ENCODE measurements around the gene BPHL. TPM values are rescaled to one million over a fixed set of nuclear protein-coding genes. Genes with fewer than 3 reads are reported as not detected.

The BPHL gene
- total and polyA plus RNA-seq, 4 donors = 6.0 to 14.9 (median 13.0) TPM

- H3K27ac ChIP-seq (ENCODE audit: low read depth in 1 of 2, low read length in 1 of 2) = peak overlapping the region; percentile 98 to 100
- peaks cover 0 to 11% (median 1%) of the 10 kb centered on the region in 4 donors for H3K36me3 ChIP-seq (ENCODE audit: control insufficient read depth in 4 of 4, insufficient read depth in 4 of 4, low read length in 4 of 4)
- peak overlapping the region; percentile 67 for H3K4me3 ChIP-seq
- H3K9me3 ChIP-seq (ENCODE audit: control insufficient read depth in 4 of 4, insufficient read depth in 3 of 4, low read length in 3 of 4) = no peaks in the 10 kb centered on the region
- no peaks in the 10 kb centered on the region for H3K27me3 ChIP-seq (ENCODE audit: control insufficient read depth in 3 of 3, insufficient read depth in 3 of 3, low read length in 2 of 3)
- 25 to 26% methylated on average over 19 of the region's 19 CpGs for WGBS, 2 donors
- H3K9ac ChIP-seq (ENCODE audit: insufficient read depth in 1 of 2, low read length in 2 of 2) = peak overlapping the region; percentile 86 to 87
- peaks cover 0 to 13% (median 4%) of the 10 kb centered on the region in 5 donors for H3K4me1 ChIP-seq (ENCODE audit: control insufficient read depth in 5 of 5, insufficient read depth in 5 of 5, low read length in 5 of 5)
- peak in 2 of 3 donors; percentile 50 to 71 for DNase-seq
- ATAC-seq (ENCODE audit: insufficient read depth, low FRiP score) = peak; percentile 25
- no peak for TF ChIP-seq CTCF (IDR thresholded peaks at IDR 0.05; ENCODE audit: control extremely low read depth, extremely low read depth)
Measured at GRCh38 chr6:3119040-3119723, 671 bp downstream of the BPHL start.

- Histone ChIP-seq H3K27ac (ENCODE audit: low read depth in 1 of 2, low read length in 1 of 2) (no peak overlapping the region), H3K27me3 (ENCODE audit: control insufficient read depth in 3 of 3, insufficient read depth in 3 of 3, low read length in 2 of 3) (no peaks in the 10 kb centered on the region), H3K9ac (ENCODE audit: insufficient read depth in 1 of 2, low read length in 2 of 2) (no peak overlapping the region), H3K36me3 (ENCODE audit: control insufficient read depth in 4 of 4, insufficient read depth in 4 of 4, low read length in 4 of 4) (no peaks in the 10 kb centered on the region), H3K4me3 (no peak overlapping the region), H3K4me1 (ENCODE audit: control insufficient read depth in 5 of 5, insufficient read depth in 5 of 5, low read length in 5 of 5) (peaks cover 0 to 13% (median 4%) of the 10 kb centered on the region in 5 donors), H3K9me3 (ENCODE audit: control insufficient read depth in 4 of 4, insufficient read depth in 3 of 4, low read length in 3 of 4) (no peaks in the 10 kb centered on the region)
- ATAC-seq (ENCODE audit: insufficient read depth, low FRiP score) = no peak
- WGBS, 2 donors = 90 to 94% methylated on average over 5 of the region's 5 CpGs
- TF ChIP-seq CTCF (IDR thresholded peaks at IDR 0.05; ENCODE audit: control extremely low read depth, extremely low read depth) = no peak
- no peak for DNase-seq
Measured at GRCh38 chr6:3120765-3121089, 2.2 kb downstream of the BPHL start.

GRCh38 chr6:3122823-3123182, 4.3 kb downstream of the BPHL start:
- WGBS, 2 donors = 93 to 94% methylated on average over 9 of the region's 9 CpGs
- Histone ChIP-seq H3K9me3 (ENCODE audit: control insufficient read depth in 4 of 4, insufficient read depth in 3 of 4, low read length in 3 of 4) (no peaks in the 10 kb centered on the region), H3K4me1 (ENCODE audit: control insufficient read depth in 5 of 5, insufficient read depth in 5 of 5, low read length in 5 of 5) (peaks cover 0 to 13% (median 3%) of the 10 kb centered on the region in 5 donors), H3K27ac (ENCODE audit: low read depth in 1 of 2, low read length in 1 of 2) (no peak overlapping the region), H3K36me3 (ENCODE audit: control insufficient read depth in 4 of 4, insufficient read depth in 4 of 4, low read length in 4 of 4) (no peaks in the 10 kb centered on the region), H3K27me3 (ENCODE audit: control insufficient read depth in 3 of 3, insufficient read depth in 3 of 3, low read length in 2 of 3) (no peaks in the 10 kb centered on the region), H3K4me3 (no peak overlapping the region), H3K9ac (ENCODE audit: insufficient read depth in 1 of 2, low read length in 2 of 2) (no peak overlapping the region)
- ATAC-seq (ENCODE audit: insufficient read depth, low FRiP score) (no peak), DNase-seq (no peak)
- TF ChIP-seq CTCF (IDR thresholded peaks at IDR 0.05; ENCODE audit: control extremely low read depth, extremely low read depth) = no peak

- peaks cover 0 to 7% (median 0%) of the 10 kb centered on the region in 5 donors for H3K4me1 ChIP-seq (ENCODE audit: control insufficient read depth in 5 of 5, insufficient read depth in 5 of 5, low read length in 5 of 5)
- 86 to 90% methylated on average over 8 of the region's 8 CpGs for WGBS, 2 donors
- DNase-seq (no peak), ATAC-seq (ENCODE audit: insufficient read depth, low FRiP score) (no peak)
- H3K4me3 ChIP-seq = no peak overlapping the region
- no peaks in the 10 kb centered on the region for H3K9me3 ChIP-seq (ENCODE audit: control insufficient read depth in 4 of 4, insufficient read depth in 3 of 4, low read length in 3 of 4)
- peaks cover 0 to 8% (median 2%) of the 10 kb centered on the region in 4 donors for H3K36me3 ChIP-seq (ENCODE audit: control insufficient read depth in 4 of 4, insufficient read depth in 4 of 4, low read length in 4 of 4)
- no peak overlapping the region for H3K27ac ChIP-seq (ENCODE audit: low read depth in 1 of 2, low read length in 1 of 2)
- no peak for TF ChIP-seq CTCF (IDR thresholded peaks at IDR 0.05; ENCODE audit: control extremely low read depth, extremely low read depth)
- H3K9ac ChIP-seq (ENCODE audit: insufficient read depth in 1 of 2, low read length in 2 of 2) = no peak overlapping the region
- no peaks in the 10 kb centered on the region for H3K27me3 ChIP-seq (ENCODE audit: control insufficient read depth in 3 of 3, insufficient read depth in 3 of 3, low read length in 2 of 3)
Measured at GRCh38 chr6:3124667-3125066, 6.2 kb downstream of the BPHL start.

Data from lung (tissue), 12 donors.